NCI-H460 (cell line): ENCODE results near the gene PRPSAP2. TPM values are rescaled to one million over a fixed set of nuclear protein-coding genes. Genes with fewer than 3 reads are reported as not detected.
"Not testable (repeated sequence)": the region's sequence is repeated elsewhere in the genome, so short reads cannot be mapped to it uniquely, and the experiment has no call there.

ENCODE experiments used
- DNase-seq: peaks from one replicate; pipeline ENCODE4 v3.0.0-alpha.2; 2016; ENCODE audit warnings: low read depth; ENCODE audit errors: extremely low read depth
- polyA plus RNA-seq: library from polyadenylated mRNA; depleted of rRNA; stranded (reverse); fragments of >200 nt; gene quantifications from 2 replicates; pipeline ENCODE4 v1.2.3, GENCODE V29; 2014; cell fraction: nucleus; rRNA removed
- total RNA-seq: library from RNA; depleted of rRNA; stranded (reverse); fragments of >200 nt; shearing (Covaris generic); gene quantifications from 2 replicates; pipeline ENCODE4 v1.2.3, GENCODE V29; 2014; rRNA removed

The PRPSAP2 gene
- total RNA-seq: 76.5 and 78.8 TPM in 2 replicates
- polyA plus RNA-seq: 51.3 and 105 TPM in 2 replicates

GRCh38 chr17:18857864-18858566 lies at the start of gene PRPSAP2:
Gene PRPSAP2, plus strand, starts transcription at chr17:18858131. Its CDS starts 7,703 bp downstream, at chr17:18865834.
- peak; percentile 96 for DNase-seq

GRCh38 chr17:18815924-18816323 lies 42.0 kb upstream of the PRPSAP2 start:
- DNase-seq: not testable (repeated sequence)

- DNase-seq: peak; percentile 69
Measured at GRCh38 chr17:18816489-18817371, 41.2 kb upstream of the PRPSAP2 start.

- DNase-seq: not testable (repeated sequence)
Measured at GRCh38 chr17:18821430-18821829, 36.5 kb upstream of the PRPSAP2 start.

GRCh38 chr17:18827613-18828012 lies 30.3 kb upstream of the PRPSAP2 start:
- not testable (repeated sequence) for DNase-seq

GRCh38 chr17:18848501-18848900 lies 9.4 kb upstream of the PRPSAP2 start:
- DNase-seq: no peak

- DNase-seq: no peak
Measured at GRCh38 chr17:18850679-18851078, 7.3 kb upstream of the PRPSAP2 start.

- no peak for DNase-seq
Measured at GRCh38 chr17:18851201-18851600, 6.7 kb upstream of the PRPSAP2 start.

GRCh38 chr17:18854956-18855355 lies 3.0 kb upstream of the PRPSAP2 start:
- no peak for DNase-seq

- DNase-seq: peak; percentile 96
Measured at GRCh38 chr17:18855831-18856569, 1.9 kb upstream of the PRPSAP2 start.

- DNase-seq: no peak
Measured at GRCh38 chr17:18856570-18856915, 1.4 kb upstream of the PRPSAP2 start.

GRCh38 chr17:18858567-18859245 lies 775 bp downstream of the PRPSAP2 start:
- DNase-seq: no peak

GRCh38 chr17:18859256-18859655 lies 1.3 kb downstream of the PRPSAP2 start:
- no peak for DNase-seq

GRCh38 chr17:18860161-18860972 lies 2.4 kb downstream of the PRPSAP2 start:
- no peak for DNase-seq

- DNase-seq: no peak
Measured at GRCh38 chr17:18862011-18862410, 4.1 kb downstream of the PRPSAP2 start.

GRCh38 chr17:18864996-18865395 lies 7.1 kb downstream of the PRPSAP2 start:
- not testable (repeated sequence) for DNase-seq

GRCh38 chr17:18866866-18867813 lies 9.2 kb downstream of the PRPSAP2 start:
- no peak for DNase-seq

- no peak for DNase-seq
Measured at GRCh38 chr17:18877104-18877645, 19.2 kb downstream of the PRPSAP2 start.
